ENCODE results near the gene SLC25A51.

- no peak for TF ChIP-seq CTCF (IDR thresholded peaks at IDR 0.05)
- TF ChIP-seq POLR2A (IDR thresholded peaks at IDR 0.05) = no peak
- TF ChIP-seq POLR2AphosphoS5 (IDR thresholded peaks at IDR 0.05) = no peak
Measured at GRCh38 chr9:37889536-37889935, 14.4 kb downstream of the SLC25A51 start.
